DMS53 (cell line): ENCODE measurements around the gene LYSMD4.

Source experiments
- DNase-seq: peaks from one replicate; lab custom pipeline; 2025; lab: John Stamatoyannopoulos, UW

The LYSMD4 gene

GRCh38 chr15:99731336-99732123 lies 1.7 kb downstream of the LYSMD4 start:
- DNase-seq, result no peak

GRCh38 chr15:99729920-99730319 lies 3.3 kb downstream of the LYSMD4 start:
- DNase-seq, result peak; percentile 26

GRCh38 chr15:99729327-99729726 lies 3.9 kb downstream of the LYSMD4 start:
- DNase-seq, result no peak

GRCh38 chr15:99728916-99729315 lies 4.3 kb downstream of the LYSMD4 start:
- no peak for DNase-seq

- DNase-seq, result no peak
Measured at GRCh38 chr15:99727733-99728132, 5.5 kb downstream of the LYSMD4 start.

GRCh38 chr15:99727330-99727729 lies 5.9 kb downstream of the LYSMD4 start:
- DNase-seq, result no peak

GRCh38 chr15:99726333-99726732 lies 6.9 kb downstream of the LYSMD4 start:
- DNase-seq, result no peak

GRCh38 chr15:99722406-99722805 lies 10.8 kb downstream of the LYSMD4 start:
- DNase-seq, result no peak

- no peak for DNase-seq
Measured at GRCh38 chr15:99721896-99722295, 11.3 kb downstream of the LYSMD4 start.

- peak; percentile 72 for DNase-seq
Measured at GRCh38 chr15:99721104-99721778, 12.0 kb downstream of the LYSMD4 start.

GRCh38 chr15:99720533-99720932 lies 12.7 kb downstream of the LYSMD4 start:
- DNase-seq, result no peak

GRCh38 chr15:99719096-99719541 lies 14.1 kb downstream of the LYSMD4 start:
- no peak for DNase-seq

- DNase-seq, result no peak
Measured at GRCh38 chr15:99718421-99718820, 14.8 kb downstream of the LYSMD4 start.

GRCh38 chr15:99717161-99718009 lies 15.9 kb downstream of the LYSMD4 start:
- no peak for DNase-seq

- DNase-seq, result no peak
Measured at GRCh38 chr15:99716540-99717095, 16.6 kb downstream of the LYSMD4 start.

GRCh38 chr15:99712415-99712814 lies 20.8 kb downstream of the LYSMD4 start:
- no peak for DNase-seq

- DNase-seq, result no peak
Measured at GRCh38 chr15:99711625-99712024, 21.6 kb downstream of the LYSMD4 start.

- no peak for DNase-seq
Measured at GRCh38 chr15:99709243-99709986, 23.8 kb downstream of the LYSMD4 start.

- DNase-seq, result no peak
Measured at GRCh38 chr15:99708563-99708962, 24.7 kb downstream of the LYSMD4 start.

GRCh38 chr15:99707473-99708270 lies 25.6 kb downstream of the LYSMD4 start:
- no peak for DNase-seq
